Hematopoietic multipotent progenitor cell treated with erythropoietin and hydrocortisone succinate and interleukin-3 and kit ligand, for 4 days (in vitro differentiated cells): ENCODE results near the gene MZB1.

Source experiments
- DNase-seq: peaks from one replicate; pipeline ENCODE4 v3.0.0-alpha.2; 2015

Gene MZB1

GRCh38 chr5:139389701-139390638 is at the start of gene MZB1:
TSS of gene MZB1 (minus strand) at chr5:139389913. CDS start at chr5:139389856, 57 bp downstream.
- DNase-seq = peak; percentile 67

DNA sequence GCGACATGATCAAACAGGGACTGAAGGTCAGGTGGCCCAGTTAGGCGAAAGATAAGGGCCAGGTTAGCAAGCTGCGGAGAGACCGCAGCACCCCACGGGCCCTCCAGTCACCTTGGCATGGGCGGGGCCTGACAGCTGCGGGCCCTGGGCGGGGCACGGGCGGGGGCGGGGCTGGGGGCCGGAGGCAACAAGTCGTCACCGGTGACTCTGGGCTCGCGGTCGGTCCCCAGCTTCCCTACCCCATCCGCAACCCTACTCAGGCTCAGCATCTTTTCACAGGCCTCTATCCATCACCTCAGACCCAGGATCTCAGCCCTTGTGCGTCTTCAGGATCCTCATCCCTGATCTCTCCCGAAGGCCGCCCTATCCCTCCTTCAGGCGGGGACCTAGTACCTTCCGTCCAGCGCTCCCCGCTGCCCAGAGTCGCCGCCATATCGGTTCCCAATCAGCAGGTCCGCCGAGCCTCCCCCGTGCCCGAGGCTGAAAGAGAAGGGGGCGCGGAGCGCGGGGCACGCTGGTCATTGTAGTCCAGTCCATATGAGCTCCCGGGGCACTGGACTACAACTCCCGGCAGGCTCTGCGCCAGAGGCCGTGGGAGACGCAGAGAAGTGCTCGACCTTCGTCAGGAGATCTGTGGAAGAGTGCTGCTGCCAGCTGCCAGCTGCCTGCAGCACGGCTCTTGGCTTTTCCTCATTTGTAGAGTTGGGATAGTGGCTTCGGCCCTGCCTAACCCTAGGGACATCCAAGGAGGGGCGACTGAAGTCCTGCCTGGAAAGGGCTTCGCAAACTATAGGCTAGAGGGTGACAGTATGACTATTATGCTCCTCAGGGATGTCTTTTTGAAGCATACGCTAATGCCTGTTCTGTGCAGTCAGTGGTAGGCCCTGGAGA is 49.5 kb upstream of the MZB1 start, which contains the start of gene DNAJC18:
Gene DNAJC18, minus strand, starts transcription at position 513 of the 891 bp plus-strand sequence. Its CDS starts 80 bp downstream, at position 433.
- peak; percentile 94 for DNase-seq

DNA sequence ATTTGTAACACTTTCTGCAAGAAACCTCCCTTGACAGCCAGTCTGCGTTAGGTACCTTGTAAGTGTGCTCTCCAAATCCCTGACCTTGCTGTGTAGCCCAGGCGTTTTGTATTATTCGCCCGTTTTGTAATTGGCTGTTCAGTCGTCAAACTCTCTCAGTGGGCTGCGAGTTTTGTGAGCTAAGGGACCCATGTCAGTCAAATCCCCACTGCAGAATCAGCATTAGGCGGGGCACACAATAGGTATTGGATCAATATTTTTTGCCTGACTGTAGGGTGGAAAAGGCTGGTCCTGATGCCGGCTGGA is 48.9 kb upstream of the MZB1 start:
- DNase-seq = no peak

DNA sequence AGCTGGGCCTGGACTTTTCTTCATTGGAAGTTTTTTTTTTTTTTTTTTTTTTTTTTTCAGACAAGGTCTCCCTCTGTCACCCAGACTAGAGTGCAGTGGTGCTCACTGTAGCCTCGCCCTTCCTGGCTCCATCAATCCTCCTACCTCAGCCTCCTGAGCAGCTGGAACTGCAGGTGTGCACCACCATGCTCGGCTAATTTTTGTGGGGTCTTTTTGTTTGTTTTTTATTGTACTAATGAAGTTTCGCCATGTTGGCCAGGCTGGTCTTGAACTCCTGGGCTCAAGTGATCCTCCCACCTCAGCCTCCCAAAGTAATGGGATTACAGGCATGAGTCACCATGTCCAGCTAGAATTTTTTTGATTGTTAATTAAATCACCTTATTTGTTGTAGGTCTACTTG is 46.0 kb upstream of the MZB1 start:
- no peak for DNase-seq

GRCh38 chr5:139431706-139432105 is 42.0 kb upstream of the MZB1 start:
- no peak for DNase-seq

DNA sequence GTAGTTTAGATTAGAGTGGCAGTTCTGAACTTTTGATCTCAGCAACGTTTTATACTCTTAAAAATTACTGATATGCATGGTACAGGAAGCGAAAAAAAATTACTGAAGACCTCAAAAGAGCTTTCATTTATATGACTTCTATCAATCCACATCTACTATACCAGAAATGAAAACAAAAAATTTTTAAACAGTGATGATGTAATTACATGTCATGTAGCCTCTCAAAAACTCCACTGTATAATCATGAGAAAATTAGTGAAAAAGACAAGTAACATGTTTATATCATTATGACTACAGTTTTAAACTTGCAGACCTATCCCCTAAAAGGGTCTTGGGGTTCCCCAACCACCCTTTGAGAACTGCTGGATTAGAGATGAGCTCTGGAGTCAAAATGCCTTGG is 40.3 kb upstream of the MZB1 start:
- DNase-seq = no peak

DNA sequence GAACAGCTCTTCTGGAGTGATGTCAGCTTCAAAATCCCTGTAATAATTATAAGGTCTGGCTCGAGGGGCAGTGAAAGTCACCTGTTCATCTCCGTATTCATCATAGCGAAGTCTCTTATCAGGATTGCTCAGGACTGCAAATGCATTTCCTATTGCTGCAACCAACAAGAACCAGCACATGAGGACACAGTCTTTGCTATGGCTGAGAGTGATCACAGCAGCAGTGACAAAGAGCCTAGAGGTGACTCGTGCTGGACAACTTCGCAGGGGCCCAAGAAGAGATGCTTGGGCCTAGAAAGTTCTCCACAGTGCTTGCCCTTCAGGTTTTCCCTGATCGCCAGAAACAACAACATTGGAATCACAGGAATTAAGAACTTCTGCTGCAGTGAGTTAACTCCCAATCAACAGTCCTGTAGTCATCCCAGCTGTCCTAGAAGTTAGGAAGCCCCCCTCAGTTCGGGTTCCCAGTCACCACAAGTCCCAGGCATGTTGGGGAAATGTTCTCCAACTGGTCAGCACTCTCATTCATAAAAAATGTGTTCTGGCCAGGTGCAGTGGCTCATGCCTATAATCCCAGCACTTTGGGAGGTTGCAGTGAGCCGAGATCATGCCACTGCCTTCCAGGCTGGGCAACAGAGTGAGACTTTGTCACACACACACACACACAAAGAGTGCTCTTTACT is 36.6 kb upstream of the MZB1 start:
- DNase-seq = peak; percentile 46

- no peak for DNase-seq
Measured at GRCh38 chr5:139425497-139425896, 35.8 kb upstream of the MZB1 start.

DNA sequence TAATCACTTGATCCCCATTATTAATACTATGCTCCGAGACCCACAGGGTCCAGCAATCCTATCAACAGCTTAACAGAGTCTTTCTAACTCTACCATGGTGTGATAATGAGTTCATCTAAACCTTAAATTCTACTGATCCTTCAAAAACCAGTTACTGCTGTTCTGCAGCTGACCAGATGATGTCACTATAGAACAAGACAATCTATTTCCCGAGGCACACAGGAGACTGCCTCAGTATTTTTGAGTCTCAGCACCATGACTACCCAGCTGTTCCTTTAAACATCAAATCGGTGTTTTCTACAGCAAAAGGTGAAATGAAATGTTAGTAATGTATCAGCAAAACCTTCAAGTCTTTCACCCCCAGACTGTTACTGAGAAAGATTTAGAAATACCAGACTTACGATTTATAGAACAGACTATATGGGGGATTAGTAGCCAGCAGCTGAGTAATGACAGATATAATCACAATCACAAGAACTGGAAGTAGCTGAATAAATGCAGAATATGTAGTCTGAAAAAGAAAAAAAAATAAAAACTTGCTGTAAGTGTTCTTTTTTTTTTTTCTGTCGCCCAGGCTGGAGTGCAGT is 32.7 kb upstream of the MZB1 start:
- peak; percentile 90 for DNase-seq

GRCh38 chr5:139419226-139420192 is 29.8 kb upstream of the MZB1 start:
- peak; percentile 51 for DNase-seq

DNA sequence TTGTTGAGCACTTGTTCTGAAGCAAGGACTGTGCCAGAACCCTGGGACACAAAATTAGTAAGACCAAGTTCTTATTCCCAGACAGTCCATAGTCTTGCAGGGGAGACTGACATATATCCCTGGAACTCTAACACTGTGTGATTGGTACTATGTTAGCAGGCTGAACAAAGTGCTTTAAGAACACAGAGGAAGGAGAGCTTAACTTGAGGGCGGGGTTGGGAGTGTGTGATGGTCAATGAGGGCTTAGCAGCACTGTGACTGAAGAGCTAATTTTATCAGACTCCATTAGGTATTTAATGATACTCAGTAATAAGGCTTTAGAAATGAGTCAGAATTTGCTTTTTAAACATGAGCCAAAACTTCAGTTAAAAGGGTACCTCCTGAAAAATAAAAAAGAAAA is 29.1 kb upstream of the MZB1 start:
- DNase-seq = no peak

DNA sequence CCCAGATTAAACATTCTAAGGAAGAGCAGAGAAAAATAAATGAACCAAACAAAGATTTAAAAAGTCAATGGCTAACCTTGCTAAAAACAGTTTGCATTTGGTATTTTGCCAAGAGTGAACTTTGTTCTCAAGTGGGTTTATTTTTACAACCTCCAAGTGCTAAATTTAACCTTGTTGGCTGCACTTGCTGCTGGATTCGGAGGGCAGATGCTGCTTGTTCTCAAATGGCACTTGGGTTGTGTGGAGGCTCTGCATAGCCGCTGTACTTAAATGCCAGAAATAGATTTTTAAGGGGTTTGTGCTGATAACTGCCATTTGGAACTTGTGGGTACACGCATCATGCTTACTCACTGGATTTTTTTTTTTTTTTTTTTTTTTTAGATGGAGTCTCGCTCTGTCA is 27.5 kb upstream of the MZB1 start:
- DNase-seq = peak; percentile 87

DNA sequence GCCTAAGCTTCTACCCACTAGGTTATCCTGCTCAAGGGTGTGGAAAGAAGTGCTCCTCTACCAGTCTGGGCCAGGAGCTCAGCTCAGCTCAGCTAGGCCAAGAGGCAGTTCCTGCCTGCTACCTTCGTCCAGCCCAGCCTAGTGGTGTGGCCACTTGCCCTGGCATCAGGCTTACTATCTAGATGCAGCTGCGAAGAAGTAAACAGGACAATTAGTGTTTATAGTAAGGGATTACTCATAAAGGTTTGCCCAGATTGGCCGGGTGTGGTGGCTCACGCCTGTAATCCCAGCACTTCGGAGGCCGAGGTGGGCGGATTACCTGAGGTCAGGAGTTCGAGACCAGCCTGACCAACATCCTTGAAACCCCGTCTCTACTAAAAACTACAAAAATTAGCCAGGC is 26.9 kb upstream of the MZB1 start:
- no peak for DNase-seq

- no peak for DNase-seq
Measured at GRCh38 chr5:139415869-139416268, 26.2 kb upstream of the MZB1 start.

- no peak for DNase-seq
Measured at GRCh38 chr5:139415221-139415861, 25.6 kb upstream of the MZB1 start.

DNA sequence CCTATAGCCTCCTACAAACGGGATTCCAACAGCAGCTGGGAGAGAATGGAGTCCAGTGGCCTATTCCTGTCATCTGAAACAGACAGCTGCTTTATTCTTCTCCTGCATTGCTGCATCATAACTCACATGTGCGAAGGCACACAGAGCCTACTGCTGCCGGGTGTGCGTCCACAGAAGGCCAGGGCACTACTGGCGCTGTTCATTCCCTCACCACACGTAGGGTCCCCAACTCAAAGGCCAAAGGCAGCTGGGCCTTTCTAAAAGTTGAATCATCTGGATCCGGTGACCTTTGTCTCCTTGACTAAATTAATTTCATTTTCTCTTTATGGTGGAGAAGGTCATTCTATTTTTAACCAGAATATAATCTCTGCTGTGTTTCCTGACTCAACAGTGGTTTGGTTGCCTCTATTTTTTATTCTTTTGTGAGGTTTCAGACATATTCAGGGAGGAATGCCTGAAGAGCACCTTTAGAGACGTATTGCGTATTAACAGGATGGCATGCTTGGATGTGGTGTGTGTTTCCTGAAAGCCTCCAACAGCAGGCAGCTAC is 24.9 kb upstream of the MZB1 start:
- no peak for DNase-seq

- DNase-seq = no peak
Measured at GRCh38 chr5:139413963-139414362, 24.2 kb upstream of the MZB1 start.

GRCh38 chr5:139413153-139413552 is 23.4 kb upstream of the MZB1 start:
- DNase-seq = no peak

GRCh38 chr5:139410993-139411828 is 21.5 kb upstream of the MZB1 start:
- DNase-seq = no peak
